ENCODE results near the gene COQ10A. TPM values are rescaled to one million over a fixed set of nuclear protein-coding genes. Genes with fewer than 3 reads are reported as not detected.
"Not testable (repeated sequence)": the region's sequence is repeated elsewhere in the genome, so short reads cannot be mapped to it uniquely, and the experiment has no call there.

COQ10A gene
- total and polyA plus RNA-seq, 8 donors, result 9.4 to 19.8 (median 13.9) TPM

DNA sequence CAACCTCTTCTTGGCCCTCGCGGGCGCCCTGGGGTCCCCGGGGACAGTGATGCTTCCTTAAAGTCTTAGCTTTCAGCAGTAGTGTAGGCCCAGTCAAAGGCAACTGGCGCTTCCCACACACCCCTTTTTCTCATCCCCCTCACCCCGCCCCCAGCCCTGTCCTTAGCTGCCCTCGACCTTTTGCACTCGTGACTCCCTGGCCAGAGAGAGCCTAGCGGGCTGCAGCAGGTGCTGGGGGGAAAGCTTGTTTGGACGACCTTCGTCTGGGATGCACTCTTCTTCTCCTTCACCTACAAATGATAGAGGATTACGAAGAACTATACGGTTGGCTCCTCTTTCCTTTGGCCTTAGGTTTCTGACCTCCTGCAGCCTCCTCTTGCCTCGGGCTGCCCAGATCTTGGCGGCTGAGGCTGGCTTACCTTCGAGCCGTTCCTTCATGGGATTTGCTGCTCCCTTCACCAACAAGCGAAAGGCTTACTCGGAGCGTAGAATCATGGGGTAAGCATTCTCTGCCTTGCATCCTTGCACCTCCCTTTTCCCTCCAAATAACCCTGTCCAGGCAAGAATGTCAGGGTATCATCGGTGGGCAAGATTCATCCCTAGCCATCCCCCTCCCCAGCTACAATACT is 815 bp downstream of the COQ10A start:
- intact Hi-C loops (cut with DNase I), result no loop called here
- no peaks in the 10 kb centered on the region for H3K27me3 ChIP-seq
- peaks cover 4 to 18% of the 10 kb centered on the region in 2 donors for H3K4me1 ChIP-seq
- peak overlapping the region; percentile 68 to 79 for H3K4me3 ChIP-seq
- H3K36me3 ChIP-seq, result peaks cover 0 to 23% of the 10 kb centered on the region in 2 donors
- TF ChIP-seq, protein P1, sequence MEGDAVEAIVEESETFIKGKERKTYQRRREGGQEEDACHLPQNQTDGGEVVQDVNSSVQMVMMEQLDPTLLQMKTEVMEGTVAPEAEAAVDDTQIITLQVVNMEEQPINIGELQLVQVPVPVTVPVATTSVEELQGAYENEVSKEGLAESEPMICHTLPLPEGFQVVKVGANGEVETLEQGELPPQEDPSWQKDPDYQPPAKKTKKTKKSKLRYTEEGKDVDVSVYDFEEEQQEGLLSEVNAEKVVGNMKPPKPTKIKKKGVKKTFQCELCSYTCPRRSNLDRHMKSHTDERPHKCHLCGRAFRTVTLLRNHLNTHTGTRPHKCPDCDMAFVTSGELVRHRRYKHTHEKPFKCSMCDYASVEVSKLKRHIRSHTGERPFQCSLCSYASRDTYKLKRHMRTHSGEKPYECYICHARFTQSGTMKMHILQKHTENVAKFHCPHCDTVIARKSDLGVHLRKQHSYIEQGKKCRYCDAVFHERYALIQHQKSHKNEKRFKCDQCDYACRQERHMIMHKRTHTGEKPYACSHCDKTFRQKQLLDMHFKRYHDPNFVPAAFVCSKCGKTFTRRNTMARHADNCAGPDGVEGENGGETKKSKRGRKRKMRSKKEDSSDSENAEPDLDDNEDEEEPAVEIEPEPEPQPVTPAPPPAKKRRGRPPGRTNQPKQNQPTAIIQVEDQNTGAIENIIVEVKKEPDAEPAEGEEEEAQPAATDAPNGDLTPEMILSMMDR (IDR thresholded peaks at IDR 0.05), result no peak
- H3K27ac ChIP-seq, result peak overlapping the region; percentile 93 to 94
- DNase-seq, result no peak
- ATAC-seq, result peak; percentile 19
- H3K9me3 ChIP-seq, result no peaks in the 10 kb centered on the region

DNA sequence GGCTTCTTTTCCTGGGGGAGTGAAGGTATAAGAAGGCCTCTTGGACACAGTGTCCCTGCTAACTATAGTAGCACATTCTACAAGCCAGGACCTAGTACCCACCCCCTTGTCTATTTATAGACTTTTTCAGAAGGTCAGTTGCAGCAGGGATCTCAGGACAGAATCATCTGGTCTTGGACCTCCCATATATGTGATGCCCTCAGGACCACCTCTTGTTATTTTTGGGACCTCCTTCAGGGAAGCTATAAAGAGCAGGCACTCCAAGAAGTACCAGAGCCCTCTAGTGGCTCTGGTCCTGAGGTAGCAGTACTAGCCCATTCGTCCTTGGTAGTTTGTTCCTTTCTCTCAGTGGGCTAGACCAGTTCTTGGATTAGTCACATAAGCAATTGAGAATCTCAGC is 4.3 kb downstream of the COQ10A start:
- DNase-seq, result peak in 1 of 4 donors; percentile 19

DNA sequence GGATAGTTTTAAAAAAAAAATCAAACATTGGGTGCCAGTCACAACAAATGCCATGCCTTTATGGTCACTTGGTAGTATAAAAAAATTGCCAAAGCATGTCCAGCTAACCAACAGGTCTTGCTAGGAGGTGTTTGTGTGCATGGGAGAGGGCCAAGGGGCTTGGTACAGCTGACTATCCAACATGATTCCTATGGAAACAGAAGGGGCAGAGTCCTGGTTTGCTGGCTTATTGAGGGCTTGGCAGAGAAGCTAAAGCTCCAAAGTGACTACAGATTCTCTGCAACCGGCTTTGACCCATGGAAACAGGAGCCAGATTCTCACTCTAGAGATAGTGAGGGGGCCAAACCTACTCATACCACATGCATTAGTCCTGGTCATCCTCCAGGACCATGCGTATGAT is 5.7 kb downstream of the COQ10A start:
- H3K27ac ChIP-seq; H3K4me3 ChIP-seq; DNase-seq; H3K9me3 ChIP-seq; H3K27me3 ChIP-seq; ATAC-seq; H3K4me1 ChIP-seq; intact Hi-C loops (cut with DNase I): not testable (repeated sequence)
- H3K36me3 ChIP-seq, result peaks cover 0 to 72% of the 10 kb centered on the region in 2 donors

More for the DNA sequence above, 4.3 kb downstream of the COQ10A start:
- Histone ChIP-seq H3K27me3 (no peaks in the 10 kb centered on the region), H3K36me3 (peaks cover 0 to 58% of the 10 kb centered on the region in 2 donors), H3K4me1 (peaks cover 4 to 13% of the 10 kb centered on the region in 2 donors), H3K9me3 (no peaks in the 10 kb centered on the region), H3K4me3 (no peak overlapping the region), H3K27ac (no peak overlapping the region)
- ATAC-seq, result no peak
- intact Hi-C loops (cut with DNase I), result no loop called here
- TF ChIP-seq, protein P1 (IDR thresholded peaks at IDR 0.05), result no peak

DNA sequence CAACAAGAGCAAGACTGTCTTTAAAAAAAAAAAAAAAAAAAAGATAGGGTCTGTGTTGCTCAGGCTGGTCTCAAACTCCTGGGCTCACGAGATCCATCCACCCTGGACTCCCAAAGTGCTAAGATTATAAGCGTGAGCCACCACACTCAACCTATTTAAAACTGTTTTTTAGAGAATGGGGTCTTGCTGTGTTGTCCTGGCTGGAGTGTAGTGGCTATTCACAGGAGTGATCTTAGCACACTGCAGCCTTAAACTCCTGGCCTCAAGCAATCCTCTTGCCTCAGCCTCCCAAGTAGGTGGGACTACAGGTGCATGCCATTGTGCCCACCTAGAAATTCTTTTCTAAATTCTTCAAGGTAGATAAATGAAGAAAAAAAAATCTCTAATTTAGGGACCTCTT is 7.6 kb downstream of the COQ10A start:
- Histone ChIP-seq H3K4me1 (no peaks in the 10 kb centered on the region), H3K27ac (no peak overlapping the region), H3K36me3 (peaks cover 0 to 91% of the 10 kb centered on the region in 2 donors), H3K9me3 (no peaks in the 10 kb centered on the region), H3K4me3 (no peak overlapping the region), H3K27me3 (no peaks in the 10 kb centered on the region)
- TF ChIP-seq, protein P1 (IDR thresholded peaks at IDR 0.05), result no peak
- no peak for ATAC-seq
- intact Hi-C loops (cut with DNase I), result no loop called here
- DNase-seq, result no peak

DNA sequence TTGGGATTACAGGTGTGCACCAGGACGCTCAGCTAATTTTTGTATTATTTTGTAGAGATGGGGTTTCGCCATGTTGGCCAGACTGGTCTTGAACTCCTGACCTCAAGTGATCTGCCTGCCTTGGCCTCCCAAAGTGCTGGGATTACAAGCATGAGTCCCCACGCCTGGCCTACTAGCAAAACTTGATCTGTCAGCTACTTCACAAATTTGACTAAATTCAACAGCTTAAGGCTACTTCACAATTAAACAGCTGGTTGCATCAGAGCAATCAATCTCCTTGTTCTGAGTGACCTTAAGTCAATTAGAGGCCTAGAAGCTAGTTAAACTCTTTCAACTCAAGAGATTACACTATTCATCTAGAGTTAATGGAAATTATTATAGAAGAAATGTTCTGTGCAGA is 12.2 kb downstream of the COQ10A start:
- intact Hi-C loops (cut with DNase I), result no loop called here

More for the DNA sequence above, 12.2 kb downstream of the COQ10A start:
- H3K9me3 ChIP-seq, result no peaks in the 10 kb centered on the region
- DNase-seq (no peak), ATAC-seq (no peak)
- no peak overlapping the region for H3K27ac ChIP-seq
- no peak overlapping the region for H3K4me3 ChIP-seq
- peaks cover 0 to 100% of the 10 kb centered on the region in 2 donors for H3K36me3 ChIP-seq
- TF ChIP-seq, protein P1 (IDR thresholded peaks at IDR 0.05), result no peak
- H3K27me3 ChIP-seq, result no peaks in the 10 kb centered on the region
- no peaks in the 10 kb centered on the region for H3K4me1 ChIP-seq
